Activated CD4-positive, alpha-beta T cell treated with anti-CD3 and anti-CD28 coated beads for 36 hours (primary cell): ENCODE data around the gene OR10A5. TPM values are rescaled to one million over a fixed set of nuclear protein-coding genes. Genes with fewer than 3 reads are reported as not detected.
"Not testable (repeated sequence)": the region's sequence is repeated elsewhere in the genome, so short reads cannot be mapped to it uniquely, and the experiment has no call there.

Experiments
- ATAC-seq: fragments of 200-7000 bp; cut with Tn5 transposase; one replicate; pipeline ENCODE4 v1.10.0; 2021; ENCODE audit warnings: mild to moderate bottlenecking, moderate library complexity
- CTCF ChIA-PET: fragments of 350-600 bp; sonication (Branson Sonifier 250); formaldehyde crosslinking; loops from one replicate; lab custom pipeline; 2021; ENCODE audit warnings: antibody characterized with exemption; lab: Charles Lee
- POLR2A ChIA-PET: fragments of 350-600 bp; sonication (Branson Sonifier 250); formaldehyde crosslinking; loops from one replicate; lab custom pipeline; 2021; ENCODE audit warnings: antibody characterized with exemption, inconsistent platforms; lab: Charles Lee
- DNase-seq: peaks from one replicate; pipeline ENCODE4 v3.0.0-alpha.2; 2020
- H3K27ac Mint-ChIP-seq: one replicate; pipeline ENCODE4 v1.8.0; 2021; ENCODE audit warnings: mixed read lengths
- H3K27me3 Mint-ChIP-seq: one replicate; pipeline ENCODE4 v1.8.0; 2021; ENCODE audit warnings: mixed read lengths
- H3K36me3 Mint-ChIP-seq: one replicate; pipeline ENCODE4 v1.8.0; 2021; ENCODE audit warnings: low read depth, mixed read lengths
- H3K4me1 Mint-ChIP-seq: one replicate; pipeline ENCODE4 v1.8.0; 2021; ENCODE audit warnings: mixed read lengths
- H3K4me3 Mint-ChIP-seq: one replicate; pipeline ENCODE4 v1.8.0; 2021; ENCODE audit warnings: mild to moderate bottlenecking, moderate library complexity, mixed read lengths
- H3K9me3 Mint-ChIP-seq: one replicate; pipeline ENCODE4 v1.8.0; 2021; ENCODE audit warnings: low read depth, mixed read lengths
- intact Hi-C, 2 experiments: fragments of 100-400 bp; cut with DNase I in 1 of 2; cut with micrococcal nuclease in 1 of 2; formaldehyde crosslinking; loops; one replicate each; pipeline versions ENCODE4 v1.14.2 to v1.15.1; 2022 to 2024; cut with DNase I, micrococcal nuclease
- total RNA-seq, 2 experiments: library from RNA; stranded (reverse); gene quantifications; one replicate each; pipeline ENCODE4 v1.2.3, GENCODE V29; 2021

OR10A5 gene, protein sequence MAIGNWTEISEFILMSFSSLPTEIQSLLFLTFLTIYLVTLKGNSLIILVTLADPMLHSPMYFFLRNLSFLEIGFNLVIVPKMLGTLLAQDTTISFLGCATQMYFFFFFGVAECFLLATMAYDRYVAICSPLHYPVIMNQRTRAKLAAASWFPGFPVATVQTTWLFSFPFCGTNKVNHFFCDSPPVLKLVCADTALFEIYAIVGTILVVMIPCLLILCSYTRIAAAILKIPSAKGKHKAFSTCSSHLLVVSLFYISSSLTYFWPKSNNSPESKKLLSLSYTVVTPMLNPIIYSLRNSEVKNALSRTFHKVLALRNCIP
- total RNA-seq, result not detected

- H3K27me3 Mint-ChIP-seq, result peaks cover 17% of the 10 kb centered on the region
- no peaks in the 10 kb centered on the region for H3K4me1 Mint-ChIP-seq
- no peak within 1 kb of the TSS for H3K27ac Mint-ChIP-seq
- H3K9me3 Mint-ChIP-seq, result peaks cover under 1% of the 10 kb centered on the region
- ATAC-seq (no peak), DNase-seq (no peak)
- H3K4me3 Mint-ChIP-seq, result no peak within 1 kb of the TSS
- POLR2A ChIA-PET, result no interaction called here
- H3K36me3 Mint-ChIP-seq, result no peaks in the 10 kb centered on the region
- intact Hi-C loops, result no loop called here
- CTCF ChIA-PET, result interaction anchor here (0.6 to 1.3 kb wide), 2 partner anchors 33 to 247 kb away, joined by 3 read pairs; no protein-coding TSS in a partner anchor
These were observed at the start of gene OR10A5 for GRCh38 chr11:6845383-6845782. Gene OR10A5 (plus strand): TSS chr11:6845683. CDS start chr11:6845683, 0 bp downstream.

- no peaks in the 10 kb centered on the region for H3K36me3 Mint-ChIP-seq
- intact Hi-C loops, result no loop called here
- CTCF ChIA-PET, result interaction anchor here (1.7 kb wide), 1 partner anchor 12 kb away, joined by 4 read pairs; no protein-coding TSS in a partner anchor
- DNase-seq, result no peak
- peak; percentile 69 for ATAC-seq
- POLR2A ChIA-PET, result no interaction called here
- H3K9me3 Mint-ChIP-seq, result peaks cover 7% of the 10 kb centered on the region
- no peaks in the 10 kb centered on the region for H3K4me1 Mint-ChIP-seq
- H3K4me3 Mint-ChIP-seq, result no peak within 1 kb of the TSS
- no peak within 1 kb of the TSS for H3K27ac Mint-ChIP-seq
- H3K27me3 Mint-ChIP-seq, result no peaks in the 10 kb centered on the region
These were observed 46.1 kb upstream of the OR10A5 start, which contains the start of gene OR6A2 for GRCh38 chr11:6799402-6799801. Gene OR6A2 (minus strand): TSS chr11:6799689. CDS start chr11:6795708, 3,981 bp downstream.

GRCh38 chr11:6801075-6801474 lies 44.4 kb upstream of the OR10A5 start:
- CTCF ChIA-PET, result not testable (repeated sequence)

DNA sequence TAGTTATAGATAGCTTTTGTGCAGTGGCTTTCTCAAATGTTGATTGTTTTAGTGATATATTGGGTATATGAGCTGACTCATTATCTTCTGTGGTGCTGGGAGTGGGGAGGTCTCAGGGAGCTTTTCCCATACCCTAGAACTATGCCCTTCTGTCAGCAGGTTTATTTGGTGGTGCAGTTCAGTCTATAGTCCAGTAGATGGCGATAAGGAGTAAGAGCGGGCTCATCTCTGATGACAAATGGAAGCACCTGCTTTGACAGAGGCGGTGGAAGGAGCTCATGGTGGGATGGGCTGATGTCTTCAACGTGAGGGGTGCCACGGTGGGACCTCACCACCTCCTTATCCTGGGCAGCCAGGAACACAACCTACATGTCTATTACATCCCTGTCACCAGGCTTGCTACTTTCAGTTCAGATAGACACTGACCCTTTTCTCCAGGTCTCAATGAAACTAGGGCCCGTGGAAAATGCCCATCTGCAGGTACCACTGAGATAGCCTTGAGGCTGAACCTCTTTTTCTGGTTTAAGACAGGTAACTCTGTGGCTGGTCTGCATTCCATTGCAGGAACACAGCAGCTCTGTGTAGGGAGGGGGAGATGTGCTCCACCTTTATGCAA lies 33.0 kb upstream of the OR10A5 start:
- ATAC-seq, result peak; percentile 85
- intact Hi-C loops, result loop anchor here in 1 of 2 experiments (2.0 to 5.0 kb wide), 4 partner anchors 115 to 630 kb away; partner anchors contain the start of gene ZNF215
- H3K9me3 Mint-ChIP-seq, result no peaks in the 10 kb centered on the region

More at GRCh38 chr11:6801075-6801474, 44.4 kb upstream of the OR10A5 start:
- DNase-seq, H3K27me3 Mint-ChIP-seq, H3K4me3 Mint-ChIP-seq, H3K4me1 Mint-ChIP-seq, ATAC-seq, intact Hi-C loops, H3K9me3 Mint-ChIP-seq, POLR2A ChIA-PET, H3K36me3 Mint-ChIP-seq, H3K27ac Mint-ChIP-seq: not testable (repeated sequence)

GRCh38 chr11:6813656-6814055 lies 31.8 kb upstream of the OR10A5 start:
- peaks cover 7% of the 10 kb centered on the region for H3K27me3 Mint-ChIP-seq

More for the DNA sequence above, 33.0 kb upstream of the OR10A5 start:
- H3K4me1 Mint-ChIP-seq, result no peaks in the 10 kb centered on the region
- peaks cover 10% of the 10 kb centered on the region for H3K27me3 Mint-ChIP-seq
- no peak overlapping the region for H3K4me3 Mint-ChIP-seq
- peak; percentile 43 for DNase-seq
- POLR2A ChIA-PET, result no interaction called here
- CTCF ChIA-PET, result interaction anchor here (0.6 to 3.3 kb wide), 30 partner anchors 9 to 1446 kb away, joined by 3 to 13 read pairs (median 4); partner anchors contain the start of genes OR10A5 and OR6A2
- no peaks in the 10 kb centered on the region for H3K36me3 Mint-ChIP-seq
- H3K27ac Mint-ChIP-seq, result no peak overlapping the region

GRCh38 chr11:6817694-6818093 lies 27.8 kb upstream of the OR10A5 start:
- Mint-ChIP-seq H3K27ac (no peak overlapping the region), H3K27me3 (peaks cover 14% of the 10 kb centered on the region), H3K9me3 (peaks cover 7% of the 10 kb centered on the region), H3K36me3 (peaks cover 2% of the 10 kb centered on the region), H3K4me3 (no peak overlapping the region), H3K4me1 (no peaks in the 10 kb centered on the region)
- ChIA-PET CTCF (interaction anchor here (1.3 kb wide), 1 partner anchor 72 kb away, joined by 3 read pairs; no protein-coding TSS in a partner anchor), POLR2A (no interaction called here)
- ATAC-seq (no peak), DNase-seq (no peak)
- intact Hi-C loops, result no loop called here

More at GRCh38 chr11:6813656-6814055, 31.8 kb upstream of the OR10A5 start:
- ChIA-PET POLR2A (no interaction called here), CTCF (no interaction called here)
- ATAC-seq, result no peak
- no peaks in the 10 kb centered on the region for H3K9me3 Mint-ChIP-seq
- peaks cover 2% of the 10 kb centered on the region for H3K36me3 Mint-ChIP-seq
- H3K4me3 Mint-ChIP-seq, result no peak overlapping the region
- H3K27ac Mint-ChIP-seq, result no peak overlapping the region
- no peak for DNase-seq
- intact Hi-C loops, result loop anchor here in 1 of 2 experiments (2.0 to 5.0 kb wide), 4 partner anchors 114 to 629 kb away; partner anchors contain the start of gene ZNF215
- no peaks in the 10 kb centered on the region for H3K4me1 Mint-ChIP-seq

GRCh38 chr11:6818967-6819366 lies 26.5 kb upstream of the OR10A5 start:
- Mint-ChIP-seq H3K36me3 (peaks cover 2% of the 10 kb centered on the region), H3K4me3 (no peak overlapping the region), H3K27me3 (peaks cover 10% of the 10 kb centered on the region), H3K27ac (no peak overlapping the region), H3K4me1 (no peaks in the 10 kb centered on the region), H3K9me3 (peaks cover 7% of the 10 kb centered on the region)
- intact Hi-C loops, result no loop called here
- ChIA-PET CTCF (interaction anchor here (1.0 kb wide), 1 partner anchor 279 kb away, joined by 3 read pairs; no protein-coding TSS in a partner anchor), POLR2A (no interaction called here)
- ATAC-seq (no peak), DNase-seq (no peak)

DNA sequence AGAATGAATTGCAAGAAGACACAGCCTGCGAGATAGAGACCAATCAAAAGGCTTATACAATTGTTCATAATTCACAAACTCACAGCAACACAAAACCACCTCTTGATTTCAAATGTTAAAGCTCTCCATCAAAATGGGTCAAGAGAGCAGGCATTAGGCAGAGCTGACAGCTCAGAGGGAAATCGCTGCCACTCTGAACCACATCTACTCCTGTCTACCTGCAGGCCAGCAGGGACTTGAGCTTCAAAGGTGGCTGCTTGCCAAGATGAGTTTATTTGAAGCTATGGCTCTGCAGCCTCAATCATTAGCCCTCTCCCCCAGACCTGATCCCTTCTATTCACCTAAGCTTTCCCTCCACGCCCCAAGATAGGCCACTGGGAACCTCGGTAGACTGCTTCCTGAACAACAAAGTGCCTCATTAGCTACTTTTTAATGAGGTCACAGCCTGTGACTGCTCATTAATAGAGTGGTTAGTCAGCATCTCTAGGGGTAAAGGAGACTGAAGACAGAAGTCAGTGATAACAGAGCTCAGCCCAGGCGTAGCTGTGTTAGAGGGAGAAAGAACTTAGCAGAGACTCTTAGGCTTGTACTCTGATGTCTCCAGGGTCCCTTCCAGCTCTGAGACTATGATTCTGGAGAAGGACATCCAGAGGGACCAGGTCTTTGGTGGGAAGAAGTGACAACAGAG lies 21.2 kb upstream of the OR10A5 start:
- no peaks in the 10 kb centered on the region for H3K4me1 Mint-ChIP-seq
- no peak overlapping the region for H3K27ac Mint-ChIP-seq
- H3K36me3 Mint-ChIP-seq, result no peaks in the 10 kb centered on the region
- DNase-seq (no peak), ATAC-seq (no peak)
- ChIA-PET CTCF (interaction anchor here (0.5 to 3.1 kb wide), 4 partner anchors 10 to 286 kb away, joined by 3 to 13 read pairs (median 4); no protein-coding TSS in a partner anchor), POLR2A (no interaction called here)
- peaks cover 16% of the 10 kb centered on the region for H3K27me3 Mint-ChIP-seq
- H3K9me3 Mint-ChIP-seq, result peaks cover 7% of the 10 kb centered on the region
- H3K4me3 Mint-ChIP-seq, result no peak overlapping the region
- intact Hi-C loops, result no loop called here

DNA sequence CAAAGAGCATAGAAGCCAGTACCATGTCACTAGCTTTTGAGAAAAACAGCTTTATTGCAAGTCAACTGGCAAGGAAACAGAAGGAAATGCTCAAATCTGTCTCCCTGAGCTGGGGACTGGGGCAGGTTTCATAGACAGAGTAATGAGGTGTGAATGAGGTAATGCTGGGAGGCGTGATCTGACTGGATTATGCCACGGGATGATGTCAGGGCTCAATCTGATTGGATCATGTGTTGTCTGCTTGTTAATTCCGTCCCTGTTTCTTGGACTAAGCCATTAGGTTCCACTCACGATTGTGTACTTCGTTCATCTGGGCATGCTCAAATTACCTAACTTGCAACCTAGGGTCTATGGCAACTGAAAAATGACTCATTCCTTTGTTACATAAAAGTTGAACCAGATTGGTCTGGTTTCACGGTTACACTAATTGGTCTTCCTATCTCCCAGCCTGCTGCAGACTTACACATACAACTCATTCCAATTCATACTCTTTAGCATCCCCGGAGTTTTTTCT lies 20.2 kb upstream of the OR10A5 start:
- H3K27me3 Mint-ChIP-seq, result peaks cover 10% of the 10 kb centered on the region
- DNase-seq (peak; percentile 34), ATAC-seq (peak; percentile 61)
- no peaks in the 10 kb centered on the region for H3K36me3 Mint-ChIP-seq
- CTCF ChIA-PET, result interaction anchor here (3.1 kb wide), 1 partner anchor 13 kb away, joined by 13 read pairs; no protein-coding TSS in a partner anchor
- H3K4me1 Mint-ChIP-seq, result no peaks in the 10 kb centered on the region
- intact Hi-C loops, result no loop called here
- H3K4me3 Mint-ChIP-seq, result no peak overlapping the region
- H3K27ac Mint-ChIP-seq, result no peak overlapping the region
- H3K9me3 Mint-ChIP-seq, result peaks cover 2% of the 10 kb centered on the region
- POLR2A ChIA-PET, result no interaction called here

DNA sequence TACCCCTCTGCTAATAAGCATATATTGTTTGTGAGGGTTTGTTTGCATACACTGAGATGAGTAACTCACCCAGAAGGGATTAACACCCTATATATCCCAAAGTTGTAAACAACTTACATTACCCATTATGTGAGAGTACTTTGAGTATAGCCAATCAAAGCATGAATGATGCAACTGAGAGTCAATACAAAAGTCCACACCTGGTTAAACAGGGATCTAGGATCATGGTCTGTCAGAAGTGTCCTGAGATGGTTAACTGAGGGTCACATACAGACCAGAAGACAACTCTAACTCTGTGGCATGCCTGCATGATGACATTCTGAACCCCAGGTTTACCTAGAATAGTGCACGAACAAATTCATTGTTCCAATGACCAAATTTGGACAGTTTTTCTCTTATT lies 17.4 kb upstream of the OR10A5 start:
- ChIA-PET POLR2A (no interaction called here), CTCF (interaction anchor here (1.3 kb wide), 1 partner anchor 8 kb away, joined by 3 read pairs; no protein-coding TSS in a partner anchor)
- Mint-ChIP-seq H3K27ac (no peak overlapping the region), H3K4me3 (no peak overlapping the region), H3K4me1 (no peaks in the 10 kb centered on the region), H3K27me3 (peaks cover 5% of the 10 kb centered on the region), H3K9me3 (no peaks in the 10 kb centered on the region), H3K36me3 (no peaks in the 10 kb centered on the region)
- intact Hi-C loops, result no loop called here
- no peak for DNase-seq
- no peak for ATAC-seq
